HG03175 (cell line): ENCODE measurements around the gene EFL1.
"Not testable (repeated sequence)": the region's sequence is repeated elsewhere in the genome, so short reads cannot be mapped to it uniquely, and the experiment has no call there.

Source experiments
- ATAC-seq: cut with Tn5 transposase; IDR thresholded peaks from one replicate; pipeline ENCODE4 v1.9.1; 2021; ENCODE audit warnings: mild to moderate bottlenecking, moderate library complexity; ENCODE audit not compliant: unreplicated experiment

EFL1 gene

DNA sequence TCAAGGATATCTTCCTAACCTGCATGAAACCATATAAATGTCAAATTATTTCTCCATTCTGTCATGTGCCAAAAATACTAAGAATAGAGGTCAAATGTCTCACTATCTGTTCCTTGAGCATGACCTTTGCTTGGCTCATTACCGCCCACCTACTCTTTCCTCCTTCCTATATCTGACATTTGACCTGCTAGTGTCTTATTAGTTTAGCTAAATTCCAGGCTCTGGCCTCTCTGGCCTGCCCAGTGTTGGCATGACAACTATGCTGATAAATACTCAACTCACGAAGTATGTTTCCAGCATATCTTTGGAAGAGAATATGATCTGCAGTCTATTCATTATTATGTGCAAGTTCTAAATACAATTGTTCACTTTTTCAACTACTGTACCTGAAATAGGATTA is 58.0 kb downstream of the EFL1 start:
- ATAC-seq, result not testable (repeated sequence)

- peak; percentile 90 for ATAC-seq
Observed at GRCh38 chr15:82197733-82198594, 64.6 kb downstream of the EFL1 start.

- no peak for ATAC-seq
Observed at GRCh38 chr15:82196353-82196752, 66.2 kb downstream of the EFL1 start.

DNA sequence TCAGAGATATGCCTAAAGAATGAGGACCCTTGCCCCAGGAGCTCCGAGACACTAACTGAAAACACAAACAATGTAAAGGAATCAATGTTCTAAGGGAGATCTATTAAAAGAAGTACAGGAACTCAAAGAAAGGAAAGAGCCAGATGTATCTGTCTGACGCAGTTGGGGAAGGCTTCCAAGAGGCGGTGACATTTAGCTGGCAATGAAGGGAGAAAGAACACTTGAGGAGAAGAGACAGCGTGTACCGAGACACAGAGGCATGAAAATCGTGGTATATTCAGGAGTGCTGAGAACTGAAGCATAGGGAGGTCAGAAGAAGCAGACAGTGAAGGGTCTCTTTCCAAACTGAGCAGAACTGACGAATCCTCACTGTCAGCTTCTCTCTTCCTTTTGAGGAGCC is 66.7 kb downstream of the EFL1 start:
- ATAC-seq, result not testable (repeated sequence)

DNA sequence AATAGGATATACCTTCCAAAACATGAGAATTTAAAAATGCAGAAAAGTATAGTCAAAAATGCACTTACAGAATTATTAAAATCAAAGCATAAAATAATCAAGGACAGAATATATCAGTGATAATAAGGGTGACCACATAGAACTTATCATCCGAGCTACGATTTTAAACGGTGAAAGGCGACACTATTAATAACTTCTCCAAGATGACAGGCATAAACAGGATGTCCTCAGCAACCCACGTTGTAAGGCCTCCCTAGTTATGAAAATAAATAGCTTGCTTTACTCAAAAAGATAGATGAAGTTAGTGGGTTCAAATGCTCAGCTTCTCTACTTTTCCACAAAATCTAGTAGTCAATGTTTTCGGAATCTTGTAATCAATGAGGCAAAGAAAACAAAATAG is 68.0 kb downstream of the EFL1 start:
- ATAC-seq, result not testable (repeated sequence)

DNA sequence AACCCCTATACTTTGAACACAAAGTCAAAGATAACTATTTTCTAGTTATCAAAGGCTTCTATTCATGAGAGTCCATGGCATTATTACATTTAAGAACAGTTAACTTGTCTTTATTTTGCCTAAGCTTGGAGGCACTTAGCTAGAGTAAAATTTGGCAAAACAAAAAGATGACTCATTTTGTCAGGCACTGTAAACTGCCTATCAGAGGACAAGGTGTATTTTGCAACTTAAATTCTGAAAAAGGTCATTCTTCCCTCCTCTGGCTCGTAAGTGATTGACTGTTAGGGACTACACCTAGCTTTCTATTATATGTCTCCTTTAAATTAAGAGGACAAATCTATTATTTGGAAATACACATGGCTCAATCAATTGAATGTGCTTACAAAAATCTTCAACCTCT is 69.1 kb downstream of the EFL1 start:
- not testable (repeated sequence) for ATAC-seq

- not testable (repeated sequence) for ATAC-seq
Observed at GRCh38 chr15:82192394-82192793, 70.1 kb downstream of the EFL1 start.

- peak; percentile 83 for ATAC-seq
Observed at GRCh38 chr15:82186719-82187406, 75.7 kb downstream of the EFL1 start.

DNA sequence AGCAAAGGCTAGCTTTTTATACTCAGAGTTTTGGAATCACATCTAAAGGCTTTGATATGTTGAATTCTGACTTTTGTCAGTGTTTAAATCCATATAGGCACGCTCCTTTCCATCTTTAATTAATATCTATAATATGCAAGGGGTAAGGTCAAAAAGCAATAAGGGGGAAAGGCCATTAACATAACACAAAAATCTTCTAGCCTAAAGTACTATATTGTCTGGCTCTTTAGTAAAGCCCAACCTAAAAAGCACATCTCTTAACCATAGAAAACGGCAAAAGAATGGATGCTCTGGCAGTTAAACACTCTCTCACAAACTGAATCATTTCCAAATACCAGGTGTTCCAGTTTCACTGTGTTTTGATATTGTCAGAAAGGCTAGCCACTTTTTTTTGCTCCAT is 76.4 kb downstream of the EFL1 start:
- ATAC-seq, result no peak

- ATAC-seq, result no peak
Observed at GRCh38 chr15:82184776-82185175, 77.8 kb downstream of the EFL1 start.

- no peak for ATAC-seq
Observed at GRCh38 chr15:82184355-82184754, 78.2 kb downstream of the EFL1 start.

- ATAC-seq, result no peak
Observed at GRCh38 chr15:82183121-82184031, 79.2 kb downstream of the EFL1 start.

DNA sequence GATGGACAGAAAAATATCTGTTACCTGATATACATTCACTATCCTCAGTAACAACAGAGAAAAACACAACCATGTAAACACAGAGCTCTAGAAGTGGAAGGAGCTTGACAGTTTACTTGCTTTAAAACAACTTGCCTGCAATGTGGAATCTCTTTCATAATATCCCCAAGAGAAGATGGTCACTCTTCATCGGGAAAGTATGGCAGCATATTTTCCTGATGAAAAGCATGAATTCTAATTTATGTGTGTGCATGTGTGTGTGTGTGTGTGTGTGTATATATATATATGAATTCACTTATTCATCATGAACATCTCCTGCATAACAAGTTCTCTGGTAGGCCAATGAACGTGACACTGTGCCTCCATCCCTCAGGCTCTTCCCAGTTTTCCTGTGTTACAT is 81.2 kb downstream of the EFL1 start:
- no peak for ATAC-seq

GRCh38 chr15:82178061-82178460 is 84.5 kb downstream of the EFL1 start:
- ATAC-seq, result no peak

DNA sequence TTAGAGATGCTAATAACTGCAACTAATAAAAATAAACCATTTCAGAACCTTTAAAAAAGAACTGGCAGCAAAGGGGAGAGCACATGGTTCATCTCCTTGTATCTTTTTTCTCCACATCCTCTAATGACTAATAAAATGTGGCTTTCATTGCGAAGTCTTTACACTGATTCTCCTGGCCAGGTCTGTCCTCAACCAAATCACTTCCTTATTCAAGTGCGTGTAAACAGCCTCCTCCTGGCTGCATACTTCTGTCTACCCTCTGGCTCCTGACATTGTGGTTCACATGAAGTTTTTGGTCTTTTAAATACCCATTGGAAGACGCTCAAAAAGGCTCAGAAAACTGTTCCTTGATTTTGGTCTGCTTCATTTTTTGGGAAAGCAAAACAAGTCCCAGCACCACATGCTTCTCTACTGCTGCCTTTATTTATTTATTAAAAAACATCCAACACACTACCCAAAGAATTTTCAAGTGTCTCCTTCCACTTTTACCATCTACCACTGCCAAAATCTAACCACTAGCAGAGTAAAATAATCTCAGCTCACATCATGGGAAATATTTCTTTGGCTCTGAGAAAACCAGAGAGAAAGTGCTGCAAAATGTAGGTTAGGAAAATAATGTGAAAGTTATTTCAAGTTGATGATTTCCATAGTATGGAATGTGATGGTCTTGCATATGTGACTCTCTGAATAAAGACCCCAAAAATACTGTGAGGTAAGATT is 85.1 kb downstream of the EFL1 start:
- ATAC-seq, result no peak

DNA sequence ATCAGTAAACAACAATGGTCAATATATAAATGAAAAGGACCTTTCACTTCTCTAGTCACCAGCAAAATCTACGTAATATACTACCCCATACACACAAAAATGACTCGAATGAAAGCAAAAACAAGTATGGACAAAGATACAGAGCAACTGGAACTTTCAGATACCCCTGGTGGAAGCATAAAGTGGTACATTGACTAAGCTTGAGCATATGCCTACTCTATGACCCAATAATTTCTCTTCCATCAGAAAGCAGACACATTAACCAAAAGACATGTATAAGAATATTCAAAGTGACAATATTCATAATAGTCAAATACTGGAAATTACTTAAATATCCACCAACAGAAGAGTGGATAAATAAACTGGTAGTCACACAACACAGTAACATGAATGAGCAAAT is 86.0 kb downstream of the EFL1 start:
- ATAC-seq, result no peak

DNA sequence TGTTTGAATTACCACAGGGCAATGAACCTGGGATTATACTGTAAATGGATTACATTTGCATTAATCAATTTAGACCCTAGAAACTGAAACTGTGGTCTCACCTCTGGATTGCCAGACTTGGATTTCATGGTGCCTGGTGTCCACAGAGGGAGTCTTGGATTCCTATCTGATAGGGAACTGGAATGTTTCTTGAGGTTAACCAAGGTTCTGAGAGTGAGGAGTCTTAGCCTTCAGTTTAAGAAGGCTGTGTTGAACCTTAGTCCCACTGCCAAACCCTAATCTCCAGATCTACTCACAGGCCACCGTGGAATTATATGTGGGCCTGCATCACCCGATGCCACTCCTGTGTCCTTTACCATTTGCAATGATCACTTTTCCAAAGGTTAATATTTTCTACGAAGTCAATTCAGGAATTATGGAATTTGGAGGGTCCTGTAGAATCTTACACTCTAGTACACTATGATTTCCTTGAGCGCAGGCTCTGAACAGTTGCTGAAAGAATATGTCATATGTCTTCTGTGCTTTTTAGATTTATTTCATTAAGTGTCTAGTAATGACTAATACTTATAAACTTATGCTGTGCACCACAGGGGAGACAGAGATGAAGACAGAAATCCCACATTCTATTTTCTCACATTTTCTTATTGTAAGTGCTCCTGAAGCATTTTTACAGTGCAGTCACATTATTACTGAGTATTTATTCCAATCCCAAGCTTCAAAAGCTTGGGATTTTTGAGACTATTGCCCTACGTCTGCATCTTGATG is 87.9 kb downstream of the EFL1 start:
- ATAC-seq, result no peak

DNA sequence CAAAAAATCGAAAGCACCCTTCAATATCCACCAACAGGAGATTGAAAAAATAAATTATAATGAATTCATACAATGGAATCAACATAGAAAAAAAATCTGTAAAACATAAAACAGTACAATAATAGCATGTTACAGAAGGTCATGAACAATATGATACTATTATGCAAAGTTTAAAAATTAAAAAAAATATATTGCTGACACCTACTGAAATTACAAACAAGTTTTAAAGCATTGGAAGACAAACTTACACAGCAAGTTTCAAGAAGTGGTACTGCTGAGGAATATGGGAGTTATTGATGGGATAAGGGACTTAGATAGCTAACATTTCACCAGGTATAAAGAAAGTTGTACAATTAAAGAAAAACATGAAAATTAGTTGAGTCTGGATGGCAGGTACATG is 89.4 kb downstream of the EFL1 start:
- ATAC-seq, result no peak

GRCh38 chr15:82172506-82172905 is 90.0 kb downstream of the EFL1 start:
- no peak for ATAC-seq

DNA sequence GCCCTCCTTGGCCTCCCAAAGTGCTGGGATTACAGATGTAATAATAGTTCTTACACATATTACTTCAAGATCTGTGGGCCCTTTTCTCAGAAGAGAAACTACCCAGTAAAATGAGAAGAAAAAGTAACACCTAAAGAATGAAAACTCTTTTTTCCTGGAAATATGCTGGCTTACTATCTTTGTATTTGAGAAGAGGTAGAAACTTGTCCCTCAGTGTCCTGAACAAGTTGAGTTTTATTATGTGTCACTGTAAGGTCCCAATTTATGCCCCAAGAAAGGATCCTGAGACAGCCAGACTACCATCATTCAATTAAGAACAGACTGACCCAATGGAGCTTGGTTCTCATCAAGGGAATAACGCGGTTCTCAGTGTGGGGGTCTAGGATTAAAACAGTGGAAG is 93.8 kb downstream of the EFL1 start:
- no peak for ATAC-seq
